DND-41 (cell line): ENCODE data around the gene PARVA.

Source experiments
- ATAC-seq: fragments of 200-7000 bp; cut with Tn5 transposase; 3 replicates; pipeline ENCODE4 v1.9.1; 2021; ENCODE audit warnings: low read depth; ENCODE audit not compliant: insufficient read depth
- DNase-seq: peaks from one replicate; pipeline ENCODE4 v3.0.0-alpha.2; 2020
- H2AFZ ChIP-seq: 2 replicates; pipeline ENCODE4 v1.6.0; 2012; ENCODE audit warnings: low read depth, low read length
- H3K27ac ChIP-seq: 2 replicates; pipeline ENCODE4 v1.5.1; 2012; ENCODE audit warnings: low read length, inconsistent platforms
- H3K27me3 ChIP-seq: fragments of 200-600 bp; sonication (generic); 2 replicates; pipeline ENCODE4 v1.6.0; 2012; ENCODE audit warnings: low read length, mild to moderate bottlenecking, inconsistent platforms; ENCODE audit not compliant: insufficient read depth, poor library complexity
- H3K36me3 ChIP-seq: 2 replicates; pipeline ENCODE4 v1.5.1; 2012; ENCODE audit warnings: low read length, inconsistent platforms; ENCODE audit not compliant: insufficient read depth
- H3K4me1 ChIP-seq: 2 replicates; pipeline ENCODE4 v1.5.1; 2012; ENCODE audit warnings: mild to moderate bottlenecking, low read length; ENCODE audit not compliant: insufficient read depth
- H3K4me2 ChIP-seq: 2 replicates; pipeline ENCODE4 v1.6.0; 2012; ENCODE audit warnings: mild to moderate bottlenecking, moderate library complexity, low read length, inconsistent platforms; ENCODE audit not compliant: insufficient read depth
- H3K4me3 ChIP-seq, 2 experiments: fragments of 200-600 bp in 1 of 2; shearing (Covaris generic) in 1 of 2; 2 replicates each; pipeline ENCODE4 v1.5.1; 2012 to 2016; ENCODE audit warnings: inconsistent platforms in 2 of 2, low read length in 2 of 2, mild to moderate bottlenecking in 2 of 2, low read depth in 1 of 2, moderate library complexity in 1 of 2
- H3K79me2 ChIP-seq: 2 replicates; pipeline ENCODE4 v1.6.0; 2012; ENCODE audit warnings: low read length, inconsistent platforms; ENCODE audit not compliant: insufficient read depth
- H3K9ac ChIP-seq: 2 replicates; pipeline ENCODE4 v1.6.0; 2012; ENCODE audit warnings: low read depth, mild to moderate bottlenecking, inconsistent platforms, low read length, moderate library complexity
- H3K9me3 ChIP-seq: 2 replicates; pipeline ENCODE4 v1.5.1; 2012; ENCODE audit warnings: low read length, moderate library complexity, mild to moderate bottlenecking, inconsistent platforms; ENCODE audit not compliant: insufficient read depth, severe bottlenecking
- H4K20me1 ChIP-seq: 2 replicates; pipeline ENCODE4 v1.6.0; 2012; ENCODE audit warnings: low read length; ENCODE audit not compliant: insufficient read depth
- CTCF ChIP-seq: IDR thresholded peaks from 2 replicates; pipeline ENCODE4 v1.5.1; 2012; ENCODE audit warnings: borderline replicate concordance, low read length, moderate library complexity, mild to moderate bottlenecking; ENCODE audit not compliant: poor library complexity, severe bottlenecking; ENCODE audit errors: extremely low read depth
- EZH2 ChIP-seq: IDR thresholded peaks from 3 replicates; pipeline ENCODE4 v1.6.1; 2012; ENCODE audit warnings: borderline replicate concordance, low read depth, mild to moderate bottlenecking, moderate library complexity, low read length, inconsistent platforms; ENCODE audit not compliant: severe bottlenecking

The PARVA gene

GRCh38 chr11:12567746-12568460 lies 190.5 kb downstream of the PARVA start:
- Histone ChIP-seq H3K27me3 (no peaks in the 10 kb centered on the region), H4K20me1 (no peaks in the 10 kb centered on the region), H3K4me2 (no peak overlapping the region), H3K27ac (no peak overlapping the region), H3K79me2 (no peaks in the 10 kb centered on the region), H3K4me3 (no peak overlapping the region), H3K9me3 (no peaks in the 10 kb centered on the region), H2AFZ (no peak overlapping the region), H3K36me3 (no peaks in the 10 kb centered on the region), H3K4me1 (no peaks in the 10 kb centered on the region), H3K9ac (no peak overlapping the region)
- TF ChIP-seq EZH2 (no peak), CTCF (no peak)
- ATAC-seq (no peak), DNase-seq (no peak)

GRCh38 chr11:12569499-12570425 lies 192.4 kb downstream of the PARVA start:
- H3K27me3 ChIP-seq, result peaks cover 1% of the 10 kb centered on the region
- H2AFZ ChIP-seq, result no peak overlapping the region
- H4K20me1 ChIP-seq, result no peaks in the 10 kb centered on the region
- no peak overlapping the region for H3K27ac ChIP-seq
- no peak overlapping the region for H3K9ac ChIP-seq
- H3K79me2 ChIP-seq, result no peaks in the 10 kb centered on the region
- DNase-seq (no peak), ATAC-seq (no peak)
- H3K4me1 ChIP-seq, result no peaks in the 10 kb centered on the region
- H3K36me3 ChIP-seq, result no peaks in the 10 kb centered on the region
- H3K9me3 ChIP-seq, result no peaks in the 10 kb centered on the region
- H3K4me2 ChIP-seq, result no peak overlapping the region
- no peak overlapping the region for H3K4me3 ChIP-seq
- no peak for TF ChIP-seq EZH2
- TF ChIP-seq CTCF, result no peak

- no peak for DNase-seq
- no peak overlapping the region for H3K9ac ChIP-seq
- no peak overlapping the region for H3K27ac ChIP-seq
- no peak overlapping the region for H2AFZ ChIP-seq
- H3K27me3 ChIP-seq, result peaks cover 10% of the 10 kb centered on the region
- no peak overlapping the region for H3K4me3 ChIP-seq
- TF ChIP-seq EZH2, result no peak
- TF ChIP-seq CTCF, result no peak
- H4K20me1 ChIP-seq, result no peaks in the 10 kb centered on the region
- ATAC-seq, result no peak
- no peaks in the 10 kb centered on the region for H3K79me2 ChIP-seq
- no peaks in the 10 kb centered on the region for H3K4me1 ChIP-seq
- H3K36me3 ChIP-seq, result no peaks in the 10 kb centered on the region
- no peaks in the 10 kb centered on the region for H3K9me3 ChIP-seq
- no peak overlapping the region for H3K4me2 ChIP-seq
Measured at GRCh38 chr11:12573707-12574485, 196.5 kb downstream of the PARVA start.
